HepG2 (cell line): ENCODE results near the gene UBQLN1. TPM values are rescaled to one million over a fixed set of nuclear protein-coding genes. Genes with fewer than 3 reads are reported as not detected.

Experiments
- ARHGAP35 ChIP-seq: sonication (generic); formaldehyde crosslinking; IDR thresholded peaks from 2 replicates; pipeline ENCODE4 v1.9.0; 2022; ENCODE audit warnings: mild to moderate bottlenecking, inconsistent platforms, moderate library complexity, missing genetic modification reagents, borderline replicate concordance
- FOXK1 ChIP-seq: sonication (generic); formaldehyde crosslinking; IDR thresholded peaks from 2 replicates; pipeline ENCODE4 v1.4.0; 2020; ENCODE audit warnings: low read depth, missing genetic modification reagents, borderline replicate concordance
- HNF4G ChIP-seq, 2 experiments: sonication (generic) in 1 of 2; formaldehyde crosslinking in 1 of 2; IDR thresholded peaks; 2 replicates each; pipeline versions ENCODE4 v1.4.0 to v1.6.1; 2011 to 2020; ENCODE audit warnings: borderline replicate concordance in 2 of 2, low read depth in 2 of 2, mild to moderate bottlenecking in 2 of 2, low read length in 1 of 2, missing genetic modification reagents in 1 of 2, moderate library complexity in 1 of 2
- KDM6A ChIP-seq: IDR thresholded peaks from 2 replicates; pipeline ENCODE4 v1.6.1; 2016; ENCODE audit warnings: low read depth
- KLF16 ChIP-seq, 2 experiments: sonication (generic) in 1 of 2; formaldehyde crosslinking in 1 of 2; IDR thresholded peaks; 2 replicates each; pipeline versions ENCODE4 v1.6.1 to v1.8.0; 2016 to 2023; ENCODE audit warnings: missing genetic modification reagents in 2 of 2, missing compliant biosample characterization in 1 of 2
- MEIS2 ChIP-seq: sonication (generic); formaldehyde crosslinking; IDR thresholded peaks from 2 replicates; pipeline ENCODE4 v1.9.0; 2021; ENCODE audit warnings: mild to moderate bottlenecking, missing genetic modification reagents
- NBN ChIP-seq: fragments of 450-650 bp; conservative IDR thresholded peaks from 2 replicates; pipeline ENCODE4 v1.6.1; 2017
- NPAS2 ChIP-seq: sonication (generic); formaldehyde crosslinking; IDR thresholded peaks from 2 replicates; pipeline ENCODE4 v1.8.0; 2022; ENCODE audit warnings: mild to moderate bottlenecking, missing genetic modification reagents, borderline replicate concordance
- POLR2A ChIP-seq, 2 experiments: IDR thresholded peaks; 2 replicates each; pipeline ENCODE4 v1.6.1; 2011; ENCODE audit warnings: low read depth in 2 of 2, low read length in 2 of 2, mild to moderate bottlenecking in 1 of 2, moderate library complexity in 1 of 2; ENCODE audit not compliant: insufficient read depth in 1 of 2
- RBM22 ChIP-seq: fragments of 200-400 bp; formaldehyde crosslinking; optimal IDR thresholded peaks from 2 replicates; pipeline ENCODE3; 2017; ENCODE audit warnings: mild to moderate bottlenecking, low read length, moderate library complexity
- SRF ChIP-seq: IDR thresholded peaks from 2 replicates; pipeline ENCODE4 v1.6.1; 2011; ENCODE audit warnings: mild to moderate bottlenecking, low read depth, low read length, moderate library complexity
- ZNF441 ChIP-seq: sonication (generic); formaldehyde crosslinking; IDR thresholded peaks from 2 replicates; pipeline ENCODE4 v1.7.0; 2021; ENCODE audit warnings: missing genetic modification reagents, borderline replicate concordance
- ZNF788 ChIP-seq: sonication (generic); formaldehyde crosslinking; IDR thresholded peaks from 2 replicates; pipeline ENCODE4 v1.5.0; 2020; ENCODE audit warnings: mild to moderate bottlenecking, missing genetic modification reagents, borderline replicate concordance
- ZNF800 ChIP-seq: sonication (generic); formaldehyde crosslinking; IDR thresholded peaks from 2 replicates; pipeline ENCODE4 v1.4.0; 2020; ENCODE audit warnings: missing genetic modification reagents
- polyA plus RNA-seq, 8 experiments: library from polyadenylated mRNA; depleted of rRNA in 3 of 8; stranded (reverse) in 7 of 8; unstranded in 1 of 8; fragments of >200 nt; fragmentation: Illumina TruSeq in 4 of 8; extraction: Trizol in 4 of 8; gene quantifications; 2 replicates each; pipeline versions ENCODE4 v1.2.1 to v1.2.3, GENCODE V29; 2011 to 2016; ENCODE audit warnings: low read depth in 4 of 8, missing spikeins in 1 of 8, mixed read lengths in 1 of 8; ENCODE audit not compliant: insufficient read depth in 1 of 8
- total RNA-seq, 5 experiments: library from RNA; depleted of rRNA; stranded (reverse); fragments of >200 nt; fragmentation: Illumina TruSeq; extraction: Trizol; gene quantifications; 2 replicates each; pipeline ENCODE4 v1.2.3, GENCODE V29; 2016; ENCODE audit warnings: low read depth in 1 of 5
- TF ChIP-seq, protein P1 (sequence below): sonication (generic); formaldehyde crosslinking; IDR thresholded peaks from 2 replicates; pipeline ENCODE4 v1.5.1; 2020; ENCODE audit warnings: missing genetic modification reagents, mild to moderate bottlenecking, borderline replicate concordance
- TF ChIP-seq, protein P2 (sequence below): sonication (generic); formaldehyde crosslinking; IDR thresholded peaks from 2 replicates; pipeline ENCODE4 v1.4.0; 2020; ENCODE audit warnings: missing genetic modification reagents, borderline replicate concordance

The UBQLN1 gene
- total and polyA plus RNA-seq, 2 of the 13 experiments (the other 11 are each of a cell fraction or from before 2014, with no cell fraction given), result 78.1 to 83.8 TPM

GRCh38 chr9:83629433-83630104 is 78.2 kb downstream of the UBQLN1 start (continued):
- no peak for TF ChIP-seq KLF16 (CRISPR knock-in tag; IDR thresholded peaks at IDR 0.05)
- peak; percentile 76; the same call in 1 of the 2 replicates for TF ChIP-seq ARHGAP35 (CRISPR knock-in tag)
- peak; percentile 61 for TF ChIP-seq RBM22
- TF ChIP-seq ZNF800 (CRISPR knock-in tag), result peak; percentile 33; the same call in 1 of the 2 replicates
- TF ChIP-seq POLR2A (IDR thresholded peaks at IDR 0.05; ENCODE audit: insufficient read depth in 1 of 2, low read depth in 2 of 2, low read length in 2 of 2), result peak in 1 of 2 experiments; percentile 10; a peak in 1 of 4 replicates
- TF ChIP-seq FOXK1, result 0 out of 2 replicates have a peak, but pooled peaks have one; percentile 23
- TF ChIP-seq, protein P1, sequence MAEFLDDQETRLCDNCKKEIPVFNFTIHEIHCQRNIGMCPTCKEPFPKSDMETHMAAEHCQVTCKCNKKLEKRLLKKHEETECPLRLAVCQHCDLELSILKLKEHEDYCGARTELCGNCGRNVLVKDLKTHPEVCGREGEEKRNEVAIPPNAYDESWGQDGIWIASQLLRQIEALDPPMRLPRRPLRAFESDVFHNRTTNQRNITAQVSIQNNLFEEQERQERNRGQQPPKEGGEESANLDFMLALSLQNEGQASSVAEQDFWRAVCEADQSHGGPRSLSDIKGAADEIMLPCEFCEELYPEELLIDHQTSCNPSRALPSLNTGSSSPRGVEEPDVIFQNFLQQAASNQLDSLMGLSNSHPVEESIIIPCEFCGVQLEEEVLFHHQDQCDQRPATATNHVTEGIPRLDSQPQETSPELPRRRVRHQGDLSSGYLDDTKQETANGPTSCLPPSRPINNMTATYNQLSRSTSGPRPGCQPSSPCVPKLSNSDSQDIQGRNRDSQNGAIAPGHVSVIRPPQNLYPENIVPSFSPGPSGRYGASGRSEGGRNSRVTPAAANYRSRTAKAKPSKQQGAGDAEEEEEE (CRISPR knock-in tag), result no peak
- TF ChIP-seq SRF, result peak; percentile 89
- peak; percentile 61; the same call in 1 of the 2 replicates for TF ChIP-seq MEIS2 (CRISPR knock-in tag)
- no peak for TF ChIP-seq NPAS2
- peak; percentile 17; the same call in 1 of the 2 replicates for TF ChIP-seq ZNF788
- TF ChIP-seq ZNF441, result peak; percentile 77; the same call in 1 of the 2 replicates
- no peak for TF ChIP-seq NBN
- TF ChIP-seq, protein P2, sequence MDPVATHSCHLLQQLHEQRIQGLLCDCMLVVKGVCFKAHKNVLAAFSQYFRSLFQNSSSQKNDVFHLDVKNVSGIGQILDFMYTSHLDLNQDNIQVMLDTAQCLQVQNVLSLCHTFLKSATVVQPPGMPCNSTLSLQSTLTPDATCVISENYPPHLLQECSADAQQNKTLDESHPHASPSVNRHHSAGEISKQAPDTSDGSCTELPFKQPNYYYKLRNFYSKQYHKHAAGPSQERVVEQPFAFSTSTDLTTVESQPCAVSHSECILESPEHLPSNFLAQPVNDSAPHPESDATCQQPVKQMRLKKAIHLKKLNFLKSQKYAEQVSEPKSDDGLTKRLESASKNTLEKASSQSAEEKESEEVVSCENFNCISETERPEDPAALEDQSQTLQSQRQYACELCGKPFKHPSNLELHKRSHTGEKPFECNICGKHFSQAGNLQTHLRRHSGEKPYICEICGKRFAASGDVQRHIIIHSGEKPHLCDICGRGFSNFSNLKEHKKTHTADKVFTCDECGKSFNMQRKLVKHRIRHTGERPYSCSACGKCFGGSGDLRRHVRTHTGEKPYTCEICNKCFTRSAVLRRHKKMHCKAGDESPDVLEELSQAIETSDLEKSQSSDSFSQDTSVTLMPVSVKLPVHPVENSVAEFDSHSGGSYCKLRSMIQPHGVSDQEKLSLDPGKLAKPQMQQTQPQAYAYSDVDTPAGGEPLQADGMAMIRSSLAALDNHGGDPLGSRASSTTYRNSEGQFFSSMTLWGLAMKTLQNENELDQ (CRISPR knock-in tag), result no peak
- TF ChIP-seq HNF4G (IDR thresholded peaks at IDR 0.05; ENCODE audit: borderline replicate concordance, low read depth, low read length), result peak; percentile 98
- peak; percentile 98 for TF ChIP-seq HNF4G (CRISPR knock-in tag; IDR thresholded peaks at IDR 0.05; ENCODE audit: borderline replicate concordance, low read depth)
- peak; percentile 82 for TF ChIP-seq KDM6A
